Ascending aorta (tissue), 2 donors: ENCODE results near the gene NEK10. TPM values are rescaled to one million over a fixed set of nuclear protein-coding genes. Genes with fewer than 3 reads are reported as not detected.
"Not testable (repeated sequence)": the region's sequence is repeated elsewhere in the genome, so short reads cannot be mapped to it uniquely, and the experiment has no call there.

Experiments
- DNase-seq, 2 donors: peaks; one replicate each; pipeline ENCODE4 v3.0.0-alpha.2; 2019; ENCODE audit warnings: low spot score in 2 of 2
- H3K27ac ChIP-seq, 2 donors: fragments of 200-600 bp; sonication (generic); one replicate each; pipeline ENCODE4 v1.5.1; 2016 to 2017; ENCODE audit warnings: mild to moderate bottlenecking in 1 of 2
- H3K27me3 ChIP-seq: fragments of 200-600 bp; sonication (generic); one replicate; pipeline ENCODE4 v1.5.1; 2017
- H3K36me3 ChIP-seq, 2 donors: fragments of 200-600 bp; sonication (generic); one replicate each; pipeline ENCODE4 v1.5.1; 2016
- H3K4me1 ChIP-seq, 2 donors: fragments of 200-600 bp; sonication (generic); one replicate each; pipeline ENCODE4 v1.5.1; 2016 to 2017; ENCODE audit warnings: mild to moderate bottlenecking in 1 of 2
- H3K4me3 ChIP-seq, 2 donors: fragments of 200-600 bp; sonication (generic); one replicate each; pipeline ENCODE4 v1.5.1; 2016 to 2017; ENCODE audit warnings: mild to moderate bottlenecking in 1 of 2
- H3K9me3 ChIP-seq, 2 donors: fragments of 200-600 bp; sonication (generic); one replicate each; pipeline ENCODE4 v1.5.1; 2016
- intact Hi-C: fragments of 100-400 bp; cut with DNase I; formaldehyde crosslinking; loops from one replicate; pipeline ENCODE4 v1.15.1; 2023
- total RNA-seq: library from RNA; depleted of rRNA; stranded (reverse); fragments of >200 nt; gene quantifications from one replicate; pipeline ENCODE4 v1.1.0, GENCODE V29; 2016
- TF ChIP-seq, protein P1 (sequence below), 3 experiments: fragments of 200-600 bp in 2 of 3; fragments of 450-650 bp in 1 of 3; sonication (generic) in 2 of 3; IDR thresholded peaks; one replicate each; pipeline ENCODE4 v1.5.1; 2016 to 2019; ENCODE audit warnings: antibody characterized with exemption in 3 of 3, mild to moderate bottlenecking in 1 of 3, moderate library complexity in 1 of 3

NEK10 gene
- total RNA-seq, 1 donor from 2014 or later = not detected

GRCh38 chr3:27310688-27311087, 58.5 kb downstream of the NEK10 start:
- no peak for DNase-seq
- Histone ChIP-seq H3K4me1 (no peaks in the 10 kb centered on the region), H3K27ac (no peak overlapping the region), H3K27me3 (no peaks in the 10 kb centered on the region), H3K9me3 (no peaks in the 10 kb centered on the region), H3K36me3 (no peaks in the 10 kb centered on the region), H3K4me3 (no peak overlapping the region)
- TF ChIP-seq, protein P1, sequence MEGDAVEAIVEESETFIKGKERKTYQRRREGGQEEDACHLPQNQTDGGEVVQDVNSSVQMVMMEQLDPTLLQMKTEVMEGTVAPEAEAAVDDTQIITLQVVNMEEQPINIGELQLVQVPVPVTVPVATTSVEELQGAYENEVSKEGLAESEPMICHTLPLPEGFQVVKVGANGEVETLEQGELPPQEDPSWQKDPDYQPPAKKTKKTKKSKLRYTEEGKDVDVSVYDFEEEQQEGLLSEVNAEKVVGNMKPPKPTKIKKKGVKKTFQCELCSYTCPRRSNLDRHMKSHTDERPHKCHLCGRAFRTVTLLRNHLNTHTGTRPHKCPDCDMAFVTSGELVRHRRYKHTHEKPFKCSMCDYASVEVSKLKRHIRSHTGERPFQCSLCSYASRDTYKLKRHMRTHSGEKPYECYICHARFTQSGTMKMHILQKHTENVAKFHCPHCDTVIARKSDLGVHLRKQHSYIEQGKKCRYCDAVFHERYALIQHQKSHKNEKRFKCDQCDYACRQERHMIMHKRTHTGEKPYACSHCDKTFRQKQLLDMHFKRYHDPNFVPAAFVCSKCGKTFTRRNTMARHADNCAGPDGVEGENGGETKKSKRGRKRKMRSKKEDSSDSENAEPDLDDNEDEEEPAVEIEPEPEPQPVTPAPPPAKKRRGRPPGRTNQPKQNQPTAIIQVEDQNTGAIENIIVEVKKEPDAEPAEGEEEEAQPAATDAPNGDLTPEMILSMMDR (IDR thresholded peaks at IDR 0.05) = no peak
- intact Hi-C loops = loop anchor here (5.0 kb wide), 2 partner anchors 157 to 372 kb away; no protein-coding TSS in a partner anchor

GRCh38 chr3:27307566-27307965, 61.6 kb downstream of the NEK10 start:
- H3K27ac ChIP-seq = no peak overlapping the region
- TF ChIP-seq, protein P1 (IDR thresholded peaks at IDR 0.05) = no peak
- no peaks in the 10 kb centered on the region for H3K36me3 ChIP-seq
- no peaks in the 10 kb centered on the region for H3K27me3 ChIP-seq
- intact Hi-C loops = no loop called here
- H3K4me1 ChIP-seq = no peaks in the 10 kb centered on the region
- no peak for DNase-seq
- H3K9me3 ChIP-seq = no peaks in the 10 kb centered on the region
- H3K4me3 ChIP-seq = no peak overlapping the region

DNA sequence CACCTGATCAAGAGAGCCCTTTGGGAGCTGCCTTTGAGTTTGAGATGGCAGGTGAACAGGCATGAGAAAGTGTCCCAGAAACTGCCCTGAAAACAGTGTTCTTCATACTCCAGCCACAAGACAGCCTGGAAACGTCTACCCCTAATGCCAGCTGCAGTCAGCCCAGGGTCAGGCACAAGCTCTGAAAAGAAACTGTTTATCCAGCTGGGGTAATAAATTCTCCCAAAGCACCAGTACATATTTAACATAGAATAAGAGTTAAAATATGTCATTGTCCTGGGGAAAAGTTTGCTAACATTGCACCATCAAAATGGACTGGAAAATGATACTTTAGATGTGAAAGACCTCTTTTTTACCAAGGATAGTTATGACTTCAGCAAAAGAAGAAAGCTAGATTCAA, 66.3 kb downstream of the NEK10 start:
- DNase-seq = no peak
- Histone ChIP-seq H3K4me3 (no peak overlapping the region), H3K9me3 (no peaks in the 10 kb centered on the region), H3K27me3 (no peaks in the 10 kb centered on the region), H3K4me1 (no peaks in the 10 kb centered on the region), H3K27ac (no peak overlapping the region), H3K36me3 (no peaks in the 10 kb centered on the region)
- TF ChIP-seq, protein P1 (IDR thresholded peaks at IDR 0.05) = no peak
- intact Hi-C loops = no loop called here

DNA sequence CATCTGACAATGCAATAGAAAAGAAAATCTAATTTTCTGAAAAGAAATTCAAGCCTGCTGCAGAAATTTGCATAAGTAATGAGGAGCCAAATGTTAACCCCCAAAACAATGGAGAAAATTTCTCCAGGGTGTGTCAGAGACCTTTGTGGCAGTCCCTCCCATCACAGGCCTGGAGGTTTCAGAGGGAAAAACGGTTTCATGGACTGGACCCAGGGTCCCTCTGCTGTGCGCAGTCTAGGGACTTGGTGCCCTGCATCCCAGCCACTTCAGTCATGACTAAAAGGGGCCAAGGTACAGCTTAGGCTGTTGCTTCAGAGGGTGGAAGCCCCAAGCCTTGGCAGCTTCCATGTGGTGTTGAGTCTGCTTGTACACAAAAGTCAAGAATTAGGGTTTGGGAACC, 70.2 kb downstream of the NEK10 start:
- H3K36me3 ChIP-seq, H3K27ac ChIP-seq, DNase-seq, H3K4me1 ChIP-seq, H3K9me3 ChIP-seq, intact Hi-C loops, H3K27me3 ChIP-seq, H3K4me3 ChIP-seq: not testable (repeated sequence)

DNA sequence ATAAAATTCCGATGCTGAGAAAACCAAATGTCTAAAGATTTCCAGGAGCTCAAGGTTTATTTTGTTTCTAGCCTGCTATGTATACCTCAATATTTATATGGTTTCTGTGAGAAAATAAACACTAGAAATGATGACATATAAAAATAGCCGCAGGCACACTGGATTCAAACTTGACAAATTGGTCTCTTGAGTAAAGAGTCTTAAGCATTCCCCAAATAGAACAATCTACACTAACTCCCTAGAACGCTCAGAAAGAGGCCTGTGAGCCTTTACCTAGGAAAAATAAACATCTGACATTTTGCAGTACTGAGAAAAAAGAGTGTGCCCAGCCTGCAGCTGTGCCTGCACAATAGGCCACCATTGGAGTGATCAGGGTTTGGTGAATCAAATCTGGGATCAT, 75.2 kb downstream of the NEK10 start:
- TF ChIP-seq, protein P1 (IDR thresholded peaks at IDR 0.05) = no peak
- Histone ChIP-seq H3K9me3 (no peaks in the 10 kb centered on the region), H3K27ac (peak overlapping the region in 1 of 2 donors; percentile 16), H3K36me3 (no peaks in the 10 kb centered on the region), H3K4me1 (peaks cover 0 to 5% of the 10 kb centered on the region in 2 donors), H3K27me3 (no peaks in the 10 kb centered on the region), H3K4me3 (no peak overlapping the region)
- no peak for DNase-seq
- intact Hi-C loops = no loop called here

DNA sequence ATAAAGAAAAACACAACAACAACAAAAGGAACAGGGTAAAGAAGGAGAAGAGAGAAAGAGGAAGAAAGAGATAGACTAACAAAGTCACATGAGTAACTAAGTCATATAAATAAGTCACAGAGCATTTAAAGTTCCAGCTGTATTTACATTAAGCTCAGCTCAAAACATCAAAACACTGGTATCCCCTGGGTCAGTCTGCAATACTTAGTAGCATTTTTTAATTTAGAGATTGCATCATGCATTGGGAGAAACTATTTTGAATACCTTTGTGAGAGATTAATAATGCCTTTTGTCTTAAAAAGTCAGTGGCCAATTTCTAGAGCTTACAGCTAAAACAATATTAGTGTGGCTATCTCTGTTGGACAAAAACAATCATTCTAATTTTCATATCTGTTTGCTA, 78.4 kb downstream of the NEK10 start:
- DNase-seq = no peak
- TF ChIP-seq, protein P1 (IDR thresholded peaks at IDR 0.05) = no peak
- H3K27ac ChIP-seq = no peak overlapping the region
- no peak overlapping the region for H3K4me3 ChIP-seq
- no peaks in the 10 kb centered on the region for H3K27me3 ChIP-seq
- peaks cover 0 to 5% of the 10 kb centered on the region in 2 donors for H3K4me1 ChIP-seq
- H3K36me3 ChIP-seq = no peaks in the 10 kb centered on the region
- intact Hi-C loops = no loop called here
- H3K9me3 ChIP-seq = no peaks in the 10 kb centered on the region
